Measurements from ENCODE around the gene PTPRT. TPM values are rescaled to one million over a fixed set of nuclear protein-coding genes. Genes with fewer than 3 reads are reported as not detected.

PTPRT gene
- total and polyA plus RNA-seq, 2 of the 4 experiments (the other 2 are of a cell fraction), result not detected

- H3K56ac ChIP-seq (ENCODE audit: extremely low read depth, insufficient read depth, low read length), result no peak overlapping the region
- no peaks in the 10 kb centered on the region for H3K79me1 ChIP-seq (ENCODE audit: low read depth in 1 of 2, low read length in 2 of 2)
- no peak overlapping the region for H3K18ac ChIP-seq (ENCODE audit: low read depth, low read length)
- 65% methylated on average over 8 of the region's 17 CpGs; no CpG with 5 or more reads in 1 of the 2 experiments for WGBS, 2 experiments (ENCODE audit: extremely low coverage in 2 of 2, insufficient read length in 1 of 2)
- ChIA-PET CTCF (no interaction called here), POLR2A (ENCODE audit: unreplicated experiment) (no interaction called here)
- no peak overlapping the region for H3K23ac ChIP-seq (ENCODE audit: low read depth, low read length)
- no peak overlapping the region for H3K9ac ChIP-seq (ENCODE audit: low read depth, low read length)
- no peak overlapping the region for H4K5ac ChIP-seq (ENCODE audit: low read depth, low read length)
- no peak overlapping the region for H3K27ac ChIP-seq (ENCODE audit: insufficient read depth, low read length)
- no peak overlapping the region for H3K4me2 ChIP-seq (ENCODE audit: low read depth, low read length)
- H3K27me3 ChIP-seq (ENCODE audit: control insufficient read depth, insufficient read depth, low read length), result no peaks in the 10 kb centered on the region
- no peak overlapping the region for H2AK5ac ChIP-seq (ENCODE audit: low read depth, low read length)
- no peaks in the 10 kb centered on the region for H3K9me1 ChIP-seq (ENCODE audit: insufficient read depth, low read length)
- no peaks in the 10 kb centered on the region for H3K36me3 ChIP-seq (ENCODE audit: control insufficient read depth, insufficient read depth, low read length)
- no peak overlapping the region for H2BK20ac ChIP-seq (ENCODE audit: low read depth, low read length)
- in situ Hi-C loops (cut with MboI; ENCODE audit: low sequenced_read_pairs) (no loop called here), dilution Hi-C loops (cut with HindIII; ENCODE audit: low sequenced_read_pairs, unreplicated experiment) (no loop called here), intact Hi-C loops (cut with micrococcal nuclease) (no loop called here)
- DNase-seq (no peak), ATAC-seq (ENCODE audit: low read depth) (no peak)
- H2AFZ ChIP-seq (replicated peaks; ENCODE audit: low read length, poor library complexity), result no peak overlapping the region
- H2BK15ac ChIP-seq (ENCODE audit: low read depth, low read length), result no peak overlapping the region
- H3K4me3 ChIP-seq (ENCODE audit: insufficient read depth, low read depth, low read length), result no peak overlapping the region
- H2AK9ac ChIP-seq (replicated peaks; ENCODE audit: low read depth, low read length, poor library complexity), result no peak overlapping the region
- TF ChIP-seq CHD1 (IDR thresholded peaks at IDR 0.05; ENCODE audit: low read depth, low read length) (no peak), FOS (IDR thresholded peaks at IDR 0.05; ENCODE audit: low read depth, low read length) (no peak), BHLHE40 (IDR thresholded peaks at IDR 0.05; ENCODE audit: low read depth, low read length) (no peak), ELK1 (IDR thresholded peaks at IDR 0.05; ENCODE audit: borderline replicate concordance, low read depth, low read length) (no peak), MXI1 (IDR thresholded peaks at IDR 0.05; ENCODE audit: borderline replicate concordance, low read depth, low read length) (no peak), MAZ (IDR thresholded peaks at IDR 0.05; ENCODE audit: borderline replicate concordance, low read depth, low read length) (no peak), MAFK (IDR thresholded peaks at IDR 0.05; ENCODE audit: low read depth, low read length) (no peak), USF2 (IDR thresholded peaks at IDR 0.05; ENCODE audit: low read depth, low read length) (no peak), RFX5 (IDR thresholded peaks at IDR 0.05; ENCODE audit: low read depth, low read length) (no peak), RCOR1 (IDR thresholded peaks at IDR 0.05; ENCODE audit: insufficient replicate concordance, low read length) (no peak), SMC3 (IDR thresholded peaks at IDR 0.05; ENCODE audit: low read depth, low read length) (no peak), CTCF (conservative IDR thresholded peaks at IDR 0.05; ENCODE audit: low read depth, low read length) (no peak)
- no peak overlapping the region for H4K91ac ChIP-seq (ENCODE audit: insufficient read depth, low read depth, low read length)
- H4K20me1 ChIP-seq (ENCODE audit: insufficient read depth, low read length), result no peaks in the 10 kb centered on the region
- H3K4me1 ChIP-seq (ENCODE audit: control insufficient read depth, insufficient read depth, low read length), result no peaks in the 10 kb centered on the region
- H3K9me3 ChIP-seq (ENCODE audit: control insufficient read depth, insufficient read depth, low read length), result peaks cover 28% of the 10 kb centered on the region
- no peak overlapping the region for H2BK5ac ChIP-seq (ENCODE audit: low read depth, low read length, poor library complexity, severe bottlenecking)
- H3K14ac ChIP-seq (replicated peaks; ENCODE audit: low read depth, low read length), result no peak overlapping the region
- no TSS peak for BruUV-seq (replicated peaks)
- no peak overlapping the region for H3K4ac ChIP-seq (ENCODE audit: low read depth, low read length)
- H4K8ac ChIP-seq (ENCODE audit: low read depth in 2 of 2, low read length in 2 of 2), result no peak overlapping the region
- no peak overlapping the region for H2BK120ac ChIP-seq (ENCODE audit: low read depth, low read length)
Observed at GRCh38 chr20:43138061-43138770, 51.5 kb downstream of the PTPRT start.

All from IMR-90 (cell line).